ENCODE results near the gene SLC41A3. TPM values are rescaled to one million over a fixed set of nuclear protein-coding genes. Genes with fewer than 3 reads are reported as not detected.
A peak's percentile ranks its signal among the peaks of the same experiment; 100 is the strongest.

The SLC41A3 gene
- total and polyA plus RNA-seq, 10 of the 15 experiments (the other 5 are each of a cell fraction or from before 2014, with no cell fraction given) = 8.3 to 29.5 (median 16.7) TPM

- TF ChIP-seq E4F1 (IDR thresholded peaks at IDR 0.05; ENCODE audit: borderline replicate concordance, partially characterized antibody) (no peak), PAX8 (IDR thresholded peaks at IDR 0.05) (no peak), JUNB (IDR thresholded peaks at IDR 0.05) (peak; percentile 82), RB1 (IDR thresholded peaks at IDR 0.05; ENCODE audit: borderline replicate concordance) (no peak), IKZF2 (IDR thresholded peaks at IDR 0.05) (0 out of 4 replicates have a peak, but pooled peaks of 1 of the 2 experiments have one; percentile 18), MYB (IDR thresholded peaks at IDR 0.05; ENCODE audit: borderline replicate concordance, low read depth, low read length) (no peak), ZNF622 (IDR thresholded peaks at IDR 0.05) (no peak), SP1 (IDR thresholded peaks at IDR 0.05; ENCODE audit: low read depth, low read length) (no peak), SMC3 (IDR thresholded peaks at IDR 0.05; ENCODE audit: borderline replicate concordance, low read length) (no peak), ZNF384 (IDR thresholded peaks at IDR 0.05; ENCODE audit: borderline replicate concordance, low read depth, low read length) (no peak), RAD51 (IDR thresholded peaks at IDR 0.05) (no peak), SREBF1 (IDR thresholded peaks at IDR 0.05; ENCODE audit: low read length) (no peak)
- TF ChIP-seq, protein P1, sequence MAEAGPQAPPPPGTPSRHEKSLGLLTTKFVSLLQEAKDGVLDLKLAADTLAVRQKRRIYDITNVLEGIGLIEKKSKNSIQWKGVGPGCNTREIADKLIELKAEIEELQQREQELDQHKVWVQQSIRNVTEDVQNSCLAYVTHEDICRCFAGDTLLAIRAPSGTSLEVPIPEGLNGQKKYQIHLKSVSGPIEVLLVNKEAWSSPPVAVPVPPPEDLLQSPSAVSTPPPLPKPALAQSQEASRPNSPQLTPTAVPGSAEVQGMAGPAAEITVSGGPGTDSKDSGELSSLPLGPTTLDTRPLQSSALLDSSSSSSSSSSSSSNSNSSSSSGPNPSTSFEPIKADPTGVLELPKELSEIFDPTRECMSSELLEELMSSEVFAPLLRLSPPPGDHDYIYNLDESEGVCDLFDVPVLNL (IDR thresholded peaks at IDR 0.05; ENCODE audit: low read depth, low read length) = no peak
Observed at GRCh38 chr3:126100634-126101301, 16.8 kb upstream of the SLC41A3 start (continued).
